ENCODE results near the gene RPE. TPM values are rescaled to one million over a fixed set of nuclear protein-coding genes. Genes with fewer than 3 reads are reported as not detected.

Gene RPE
- total RNA-seq, 4 donors from 2014 or later: 31.0 to 105 (median 55.5) TPM

DNA sequence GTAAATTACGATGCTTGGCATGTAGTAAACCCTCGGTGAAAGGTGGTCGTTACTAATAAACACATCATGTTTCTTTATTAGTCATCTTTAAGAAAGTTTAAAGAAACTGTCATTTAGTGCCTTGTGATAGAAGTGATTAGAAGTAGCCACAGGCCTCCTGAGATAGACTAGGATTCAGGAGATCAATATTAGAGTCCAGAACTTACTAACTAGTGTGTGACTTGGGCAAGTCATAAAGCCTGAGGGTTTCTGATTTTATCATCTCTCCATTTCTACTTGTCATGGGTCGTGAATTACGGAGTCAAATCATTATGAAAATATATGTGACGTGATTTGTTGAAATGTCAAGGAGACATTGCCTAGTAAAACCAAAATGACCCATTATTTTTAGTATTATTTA, 6.7 kb downstream of the RPE start:
- TF ChIP-seq, protein P1, sequence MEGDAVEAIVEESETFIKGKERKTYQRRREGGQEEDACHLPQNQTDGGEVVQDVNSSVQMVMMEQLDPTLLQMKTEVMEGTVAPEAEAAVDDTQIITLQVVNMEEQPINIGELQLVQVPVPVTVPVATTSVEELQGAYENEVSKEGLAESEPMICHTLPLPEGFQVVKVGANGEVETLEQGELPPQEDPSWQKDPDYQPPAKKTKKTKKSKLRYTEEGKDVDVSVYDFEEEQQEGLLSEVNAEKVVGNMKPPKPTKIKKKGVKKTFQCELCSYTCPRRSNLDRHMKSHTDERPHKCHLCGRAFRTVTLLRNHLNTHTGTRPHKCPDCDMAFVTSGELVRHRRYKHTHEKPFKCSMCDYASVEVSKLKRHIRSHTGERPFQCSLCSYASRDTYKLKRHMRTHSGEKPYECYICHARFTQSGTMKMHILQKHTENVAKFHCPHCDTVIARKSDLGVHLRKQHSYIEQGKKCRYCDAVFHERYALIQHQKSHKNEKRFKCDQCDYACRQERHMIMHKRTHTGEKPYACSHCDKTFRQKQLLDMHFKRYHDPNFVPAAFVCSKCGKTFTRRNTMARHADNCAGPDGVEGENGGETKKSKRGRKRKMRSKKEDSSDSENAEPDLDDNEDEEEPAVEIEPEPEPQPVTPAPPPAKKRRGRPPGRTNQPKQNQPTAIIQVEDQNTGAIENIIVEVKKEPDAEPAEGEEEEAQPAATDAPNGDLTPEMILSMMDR (IDR thresholded peaks at IDR 0.05): no peak
- no peak for TF ChIP-seq POLR2A (IDR thresholded peaks at IDR 0.05)
- H3K4me1 ChIP-seq: peaks cover 12 to 42% (median 14%) of the 10 kb centered on the region in 3 donors
- no peak overlapping the region for H3K27ac ChIP-seq
- no peaks in the 10 kb centered on the region for H3K9me3 ChIP-seq
- H3K27me3 ChIP-seq: no peaks in the 10 kb centered on the region
- DNase-seq: no peak
- H3K36me3 ChIP-seq: peaks cover 0 to 58% (median 2%) of the 10 kb centered on the region in 3 donors
- WGBS, 2 donors: 64 to 72% methylated on average over 6 of the region's 6 CpGs
- no peak overlapping the region for H3K4me3 ChIP-seq
- intact Hi-C loops (cut with DNase I): no loop called here

DNA sequence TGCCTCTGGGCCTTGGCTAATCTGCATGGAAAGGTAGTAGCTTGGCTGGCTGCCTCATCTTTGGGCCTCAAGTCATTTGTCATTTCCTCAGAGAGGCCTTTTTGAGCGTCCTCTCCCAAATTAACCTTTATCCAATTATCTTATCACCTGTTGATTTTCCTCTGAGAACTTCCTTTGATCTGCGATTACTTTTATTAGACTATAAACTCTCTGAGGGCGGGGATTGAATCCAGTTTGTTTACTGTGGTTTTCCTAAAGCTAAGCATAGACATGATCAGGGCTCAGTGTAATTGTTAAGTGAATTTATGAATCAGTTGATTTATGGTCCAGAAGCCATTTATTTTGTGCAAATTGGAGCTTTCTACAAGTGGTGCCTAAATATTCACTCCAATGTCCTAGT, 7.5 kb downstream of the RPE start:
- H3K27ac ChIP-seq: no peak overlapping the region
- WGBS, 2 donors: 66 to 73% methylated on average over 3 of the region's 3 CpGs
- intact Hi-C loops (cut with DNase I): no loop called here
- H3K9me3 ChIP-seq: no peaks in the 10 kb centered on the region
- DNase-seq: no peak
- H3K4me3 ChIP-seq: no peak overlapping the region
- peaks cover 8 to 34% (median 10%) of the 10 kb centered on the region in 3 donors for H3K4me1 ChIP-seq
- TF ChIP-seq, protein P1 (IDR thresholded peaks at IDR 0.05): no peak
- TF ChIP-seq POLR2A (IDR thresholded peaks at IDR 0.05): no peak
- H3K27me3 ChIP-seq: no peaks in the 10 kb centered on the region
- H3K36me3 ChIP-seq: peaks cover under 1 to 66% (median 4%) of the 10 kb centered on the region in 3 donors

DNA sequence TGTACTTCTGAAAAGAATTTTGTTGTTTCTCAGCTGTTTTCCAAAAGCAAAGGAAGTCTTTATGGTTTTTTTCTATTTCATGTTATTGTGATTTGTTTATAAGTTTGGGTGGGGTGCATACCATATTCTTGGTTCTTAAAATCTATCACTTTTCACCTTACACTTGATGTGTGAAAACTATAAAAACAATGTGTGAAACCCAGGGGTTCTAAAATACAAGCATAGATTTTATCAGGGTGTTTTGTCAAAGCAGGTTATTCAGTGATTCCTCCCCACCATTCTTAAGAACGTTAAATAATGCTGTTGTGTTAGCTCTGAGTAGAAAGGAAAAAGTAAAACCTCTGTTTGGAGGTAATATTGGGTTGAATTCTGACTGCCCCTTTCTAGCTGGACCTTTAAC, 17.7 kb downstream of the RPE start:
- no peak overlapping the region for H3K27ac ChIP-seq
- peaks cover 0 to 100% (median 28%) of the 10 kb centered on the region in 3 donors for H3K36me3 ChIP-seq
- no peaks in the 10 kb centered on the region for H3K27me3 ChIP-seq
- no peak overlapping the region for H3K4me3 ChIP-seq
- WGBS, 2 donors: 65 to 83% methylated on average over 1 of the region's 1 CpG
- H3K9me3 ChIP-seq: no peaks in the 10 kb centered on the region
- no peak for DNase-seq
- no peaks in the 10 kb centered on the region for H3K4me1 ChIP-seq
- TF ChIP-seq POLR2A (IDR thresholded peaks at IDR 0.05): no peak
- TF ChIP-seq, protein P1 (IDR thresholded peaks at IDR 0.05): no peak
- intact Hi-C loops (cut with DNase I): no loop called here

DNA sequence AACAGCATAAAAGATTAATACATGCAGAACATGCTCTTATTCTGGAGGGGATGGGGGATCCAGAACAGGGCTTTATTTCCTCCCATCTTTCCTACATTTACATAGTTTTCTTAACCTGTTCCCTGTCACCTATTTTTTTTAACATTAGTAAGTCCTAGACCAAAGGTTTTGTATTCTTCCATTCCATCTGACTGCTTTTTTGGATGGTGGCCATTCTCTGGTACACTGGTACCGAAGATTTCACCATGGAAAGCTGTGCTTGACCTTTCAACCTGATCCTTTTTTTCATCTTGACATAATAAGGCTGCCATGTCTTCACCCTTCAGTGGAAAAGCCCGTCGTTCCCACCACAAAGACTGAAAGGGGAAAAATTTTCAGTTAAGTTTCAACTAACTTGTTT, 20.4 kb downstream of the RPE start:
- Histone ChIP-seq H3K36me3 (peaks cover 0 to 100% (median 12%) of the 10 kb centered on the region in 3 donors), H3K27ac (no peak overlapping the region), H3K9me3 (no peaks in the 10 kb centered on the region), H3K4me1 (no peaks in the 10 kb centered on the region), H3K4me3 (no peak overlapping the region), H3K27me3 (no peaks in the 10 kb centered on the region)
- 82 to 88% methylated on average over 3 of the region's 3 CpGs for WGBS, 2 donors
- DNase-seq: no peak
- intact Hi-C loops (cut with DNase I): no loop called here
- TF ChIP-seq, protein P1 (IDR thresholded peaks at IDR 0.05): no peak
- TF ChIP-seq POLR2A (IDR thresholded peaks at IDR 0.05): no peak

DNA sequence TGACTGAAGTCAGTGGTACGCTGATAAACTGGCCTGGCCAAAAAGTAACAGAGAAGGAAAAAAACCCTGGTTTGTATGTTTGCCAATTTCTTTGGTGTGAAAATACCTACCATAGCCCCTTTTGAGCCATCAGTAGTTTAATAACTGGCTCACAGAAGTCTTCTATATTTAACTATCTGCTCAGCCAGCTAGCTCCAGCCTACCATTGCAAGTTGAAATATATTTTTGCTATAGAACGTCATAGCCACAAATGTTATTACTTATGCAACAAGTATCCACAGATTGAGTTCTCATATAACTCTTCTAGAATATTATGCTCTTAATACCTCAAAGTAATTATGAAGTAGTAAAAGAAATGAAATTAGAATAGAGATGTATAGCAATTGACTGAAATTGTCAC, 25.2 kb downstream of the RPE start:
- 78 to 83% methylated on average over 2 of the region's 2 CpGs for WGBS, 2 donors
- intact Hi-C loops (cut with DNase I): no loop called here
- Histone ChIP-seq H3K27ac (no peak overlapping the region), H3K4me1 (no peaks in the 10 kb centered on the region), H3K4me3 (no peak overlapping the region), H3K9me3 (no peaks in the 10 kb centered on the region), H3K36me3 (peaks cover 0 to 68% (median 4%) of the 10 kb centered on the region in 3 donors), H3K27me3 (no peaks in the 10 kb centered on the region)
- TF ChIP-seq, protein P1 (IDR thresholded peaks at IDR 0.05): no peak
- TF ChIP-seq POLR2A (IDR thresholded peaks at IDR 0.05): no peak
- DNase-seq: no peak
